Progenitor cell of endocrine pancreas (in vitro differentiated cells): Measurements from ENCODE around the gene ITGB3. TPM values are rescaled to one million over a fixed set of nuclear protein-coding genes. Genes with fewer than 3 reads are reported as not detected.

Source experiments
- DNase-seq: peaks from one replicate; pipeline ENCODE4 v3.0.0; 2021; ENCODE audit warnings: low spot score; ENCODE audit not compliant: unreplicated experiment
- H3K27ac Mint-ChIP-seq: 2 replicates; pipeline ENCODE4 v1.8.0; 2021; ENCODE audit warnings: mild to moderate bottlenecking, moderate library complexity, mixed read lengths
- H3K27me3 Mint-ChIP-seq: 2 replicates; pipeline ENCODE4 v1.8.0; 2021; ENCODE audit warnings: mixed read lengths
- H3K36me3 Mint-ChIP-seq: 2 replicates; pipeline ENCODE4 v1.8.0; 2022; ENCODE audit warnings: mixed read lengths; ENCODE audit not compliant: insufficient read depth
- H3K4me1 Mint-ChIP-seq: 2 replicates; pipeline ENCODE4 v1.8.0; 2021; ENCODE audit warnings: low read depth, mixed read lengths
- H3K4me3 Mint-ChIP-seq: 2 replicates; pipeline ENCODE4 v1.8.0; 2021; ENCODE audit warnings: low read depth, mild to moderate bottlenecking, moderate library complexity, mixed read lengths
- H3K9me3 Mint-ChIP-seq: 2 replicates; pipeline ENCODE4 v1.8.0; 2021; ENCODE audit warnings: low read depth, mixed read lengths
- CTCF ChIP-seq: fragments of 200-600 bp; sonication (generic); IDR thresholded peaks from one replicate; pipeline ENCODE4 v1.5.0; 2021; ENCODE audit warnings: antibody characterized with exemption, mild to moderate bottlenecking; ENCODE audit not compliant: unreplicated experiment
- total RNA-seq: library from RNA; stranded (reverse); gene quantifications from 2 replicates; pipeline ENCODE4 v1.2.1, GENCODE V29; 2021

Gene ITGB3
- total RNA-seq, 1 donor from 2014 or later, result not detected

- TF ChIP-seq CTCF, result no peak
- Mint-ChIP-seq H3K4me1 (no peaks in the 10 kb centered on the region), H3K4me3 (no peak overlapping the region), H3K27ac (no peak overlapping the region), H3K36me3 (no peaks in the 10 kb centered on the region), H3K9me3 (no peaks in the 10 kb centered on the region), H3K27me3 (peaks cover 2% of the 10 kb centered on the region)
- DNase-seq, result no peak
These were observed 31.4 kb downstream of the ITGB3 start for GRCh38 chr17:47285003-47285402.

GRCh38 chr17:47286198-47286914, 32.7 kb downstream of the ITGB3 start:
- Mint-ChIP-seq H3K36me3 (no peaks in the 10 kb centered on the region), H3K27me3 (peaks cover 5% of the 10 kb centered on the region), H3K27ac (no peak overlapping the region), H3K4me1 (peaks cover under 1% of the 10 kb centered on the region), H3K4me3 (no peak overlapping the region), H3K9me3 (no peaks in the 10 kb centered on the region)
- no peak for TF ChIP-seq CTCF
- DNase-seq, result no peak

GRCh38 chr17:47287068-47287467, 33.4 kb downstream of the ITGB3 start:
- Mint-ChIP-seq H3K36me3 (no peaks in the 10 kb centered on the region), H3K27ac (no peak overlapping the region), H3K27me3 (peaks cover 5% of the 10 kb centered on the region), H3K9me3 (no peaks in the 10 kb centered on the region), H3K4me3 (no peak overlapping the region), H3K4me1 (peaks cover 2% of the 10 kb centered on the region)
- TF ChIP-seq CTCF, result no peak
- DNase-seq, result no peak

GRCh38 chr17:47287639-47288038, 34.0 kb downstream of the ITGB3 start:
- Mint-ChIP-seq H3K4me1 (peaks cover 2% of the 10 kb centered on the region), H3K4me3 (no peak overlapping the region), H3K36me3 (no peaks in the 10 kb centered on the region), H3K9me3 (no peaks in the 10 kb centered on the region), H3K27ac (no peak overlapping the region), H3K27me3 (peaks cover 5% of the 10 kb centered on the region)
- no peak for TF ChIP-seq CTCF
- no peak for DNase-seq

GRCh38 chr17:47288531-47289116, 35.0 kb downstream of the ITGB3 start:
- Mint-ChIP-seq H3K27me3 (peaks cover 5% of the 10 kb centered on the region), H3K27ac (no peak overlapping the region), H3K4me3 (no peak overlapping the region), H3K4me1 (peaks cover 2% of the 10 kb centered on the region), H3K36me3 (no peaks in the 10 kb centered on the region), H3K9me3 (no peaks in the 10 kb centered on the region)
- no peak for TF ChIP-seq CTCF
- no peak for DNase-seq
